Ovary (tissue), 9 donors: ENCODE data around the gene SCIN. TPM values are rescaled to one million over a fixed set of nuclear protein-coding genes. Genes with fewer than 3 reads are reported as not detected.

ENCODE experiments used
- DNase-seq, 5 donors: peaks; one replicate each; pipeline ENCODE4 v3.0.0-alpha.2; 2019 to 2020
- H3K27ac ChIP-seq, 2 donors: fragments of 200-600 bp; one replicate each; pipeline versions ENCODE4 v1.5.1 to v1.8.0; 2019 to 2022
- H3K27me3 ChIP-seq: fragments of 200-600 bp; one replicate; pipeline ENCODE4 v1.8.0; 2022
- H3K36me3 ChIP-seq: fragments of 200-600 bp; sonication (generic); one replicate; pipeline ENCODE4 v1.5.1; 2019
- H3K4me1 ChIP-seq: one replicate; pipeline ENCODE4 v1.8.1; 2013; ENCODE audit warnings: mild to moderate bottlenecking, moderate library complexity; ENCODE audit not compliant: insufficient read depth
- H3K4me3 ChIP-seq: fragments of 200-600 bp; sonication (generic); one replicate; pipeline ENCODE4 v1.5.1; 2017
- H3K9me3 ChIP-seq, 2 donors: fragments of 200-600 bp in 1 of 2; sonication (generic) in 1 of 2; one replicate each; pipeline versions ENCODE4 v1.5.1 to v1.8.1; 2013 to 2019; ENCODE audit warnings: mild to moderate bottlenecking in 1 of 2, moderate library complexity in 1 of 2
- EP300 ChIP-seq: sonication (generic); formaldehyde crosslinking; IDR thresholded peaks from one replicate; pipeline ENCODE4 v1.6.1; 2017; ENCODE audit warnings: antibody characterized with exemption
- POLR2A ChIP-seq: fragments of 450-650 bp; IDR thresholded peaks from one replicate; pipeline ENCODE4 v1.6.1; 2017; ENCODE audit warnings: antibody characterized with exemption, mild to moderate bottlenecking, moderate library complexity
- intact Hi-C, 4 donors: fragments of 100-400 bp; cut with DNase I; formaldehyde crosslinking; loops; one replicate each; pipeline versions ENCODE4 v1.11.0 to v1.15.1; 2022 to 2023
- polyA plus RNA-seq, 2 donors: library from polyadenylated mRNA; stranded (reverse); fragments of 200-250 nt in 1 of 2; fragments of 350-450 nt in 1 of 2; fragmentation: Illumina TruSeq in 1 of 2; extraction: RNeasy Lipid Tissue Mini Kit (QIAGEN cat#74804) in 1 of 2; gene quantifications; one replicate each; pipeline ENCODE4 v1.2.3, GENCODE V29; 2013 to 2014
- small RNA-seq: library from RNA; depleted of rRNA; stranded (forward); fragments of <200 nt; gene quantifications from one replicate; pipeline ENCODE3, GENCODE V24; 2016
- total RNA-seq, 7 donors: library from RNA; depleted of rRNA in 2 of 7; stranded (reverse); fragments of >200 nt in 2 of 7; fragmentation: NEBNext Ultra II Directional in 3 of 7; extraction: Animal tissue kit (Norgen Biotek cat#: 25700) in 3 of 7; gene quantifications; one replicate each; pipeline versions ENCODE4 v1.1.0 to v1.2.4, GENCODE V29; 2016 to 2023
- TF ChIP-seq, protein P1 (sequence below), 3 donors: fragments of 450-650 bp in 2 of 3; fragments of 200-600 bp in 1 of 3; IDR thresholded peaks; one replicate each; pipeline versions ENCODE4 v1.5.1 to v1.8.0; 2016 to 2022; ENCODE audit warnings: antibody characterized with exemption in 3 of 3, mild to moderate bottlenecking in 1 of 3
- donor health status: DM: no; HTN: no; CAD: no; lungs with moderate emphysema.
- donor health status: DM: no; HTN: no; CAD: no.
- donor health status: Bipolar disorder and iron deficiency.
- donor health status: DM: yes; HTN: yes; CAD: no.
- donor health status: DM: no; HTN: no; CAD: no.
- donor health status: DM: yes; HTN: yes; CAD: no.

The SCIN gene
- total and polyA plus RNA-seq, 9 donors = 1.3 to 5.1 (median 2.2) TPM

DNA sequence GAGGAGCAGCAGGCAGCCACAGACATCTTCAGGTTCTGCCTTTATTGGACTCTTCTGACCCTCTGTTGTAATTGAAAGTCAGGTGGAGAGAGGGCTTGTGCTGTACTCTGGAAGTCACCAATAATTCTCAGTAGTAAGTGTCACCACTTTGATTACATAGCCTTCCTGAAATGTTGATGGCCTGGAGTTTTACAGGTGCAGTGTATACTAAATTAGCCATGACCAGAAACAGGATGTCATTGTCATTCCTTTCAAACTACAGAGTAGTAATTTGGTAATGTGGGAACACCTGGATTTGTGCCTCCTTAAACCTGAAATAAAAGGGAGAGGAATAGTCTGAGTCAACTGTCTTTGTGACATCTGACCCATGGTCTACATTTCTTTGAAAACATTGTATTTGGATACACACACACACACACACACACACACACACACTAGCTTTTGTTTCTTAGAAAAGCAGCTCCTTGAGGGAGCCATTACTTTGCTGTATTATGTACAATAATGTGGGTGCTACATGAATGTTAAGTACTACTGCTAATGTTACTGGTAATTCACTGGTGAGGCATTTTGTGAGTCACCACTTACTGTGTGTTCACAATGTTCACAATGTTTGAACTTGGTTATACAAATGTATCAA is 136.5 kb downstream of the SCIN start:
- TF ChIP-seq POLR2A (no peak), EP300 (no peak)
- TF ChIP-seq, protein P1, sequence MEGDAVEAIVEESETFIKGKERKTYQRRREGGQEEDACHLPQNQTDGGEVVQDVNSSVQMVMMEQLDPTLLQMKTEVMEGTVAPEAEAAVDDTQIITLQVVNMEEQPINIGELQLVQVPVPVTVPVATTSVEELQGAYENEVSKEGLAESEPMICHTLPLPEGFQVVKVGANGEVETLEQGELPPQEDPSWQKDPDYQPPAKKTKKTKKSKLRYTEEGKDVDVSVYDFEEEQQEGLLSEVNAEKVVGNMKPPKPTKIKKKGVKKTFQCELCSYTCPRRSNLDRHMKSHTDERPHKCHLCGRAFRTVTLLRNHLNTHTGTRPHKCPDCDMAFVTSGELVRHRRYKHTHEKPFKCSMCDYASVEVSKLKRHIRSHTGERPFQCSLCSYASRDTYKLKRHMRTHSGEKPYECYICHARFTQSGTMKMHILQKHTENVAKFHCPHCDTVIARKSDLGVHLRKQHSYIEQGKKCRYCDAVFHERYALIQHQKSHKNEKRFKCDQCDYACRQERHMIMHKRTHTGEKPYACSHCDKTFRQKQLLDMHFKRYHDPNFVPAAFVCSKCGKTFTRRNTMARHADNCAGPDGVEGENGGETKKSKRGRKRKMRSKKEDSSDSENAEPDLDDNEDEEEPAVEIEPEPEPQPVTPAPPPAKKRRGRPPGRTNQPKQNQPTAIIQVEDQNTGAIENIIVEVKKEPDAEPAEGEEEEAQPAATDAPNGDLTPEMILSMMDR (IDR thresholded peaks at IDR 0.05) = no peak
- Histone ChIP-seq H3K27me3 (no peaks in the 10 kb centered on the region), H3K36me3 (no peaks in the 10 kb centered on the region), H3K9me3 (no peaks in the 10 kb centered on the region), H3K27ac (no peak overlapping the region), H3K4me3 (no peak overlapping the region), H3K4me1 (no peaks in the 10 kb centered on the region)
- no peak for DNase-seq
- intact Hi-C loops = no loop called here

DNA sequence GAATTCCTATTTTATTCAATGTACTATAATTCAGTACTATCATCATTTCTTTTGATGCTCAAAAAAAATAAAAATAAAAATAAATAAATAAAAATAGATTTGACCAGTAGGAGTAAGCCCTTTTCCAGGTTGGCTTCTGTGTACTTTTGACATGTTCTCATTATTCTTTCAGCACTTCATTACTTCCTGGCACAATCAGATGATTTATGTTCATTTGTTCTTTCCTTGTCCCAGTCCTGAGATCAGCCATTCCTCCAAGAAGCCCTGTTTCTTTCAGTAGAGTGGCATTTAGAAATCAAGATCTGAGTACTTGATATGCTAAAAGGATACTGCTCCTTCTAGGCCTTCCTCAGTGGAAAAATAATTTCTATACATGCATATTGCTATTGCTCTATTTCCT is 137.8 kb downstream of the SCIN start:
- H3K4me3 ChIP-seq = no peak overlapping the region
- no peaks in the 10 kb centered on the region for H3K9me3 ChIP-seq
- TF ChIP-seq, protein P1 (IDR thresholded peaks at IDR 0.05) = no peak
- TF ChIP-seq POLR2A = no peak
- no peak for TF ChIP-seq EP300
- DNase-seq = no peak
- no peak overlapping the region for H3K27ac ChIP-seq
- intact Hi-C loops = no loop called here
- no peaks in the 10 kb centered on the region for H3K27me3 ChIP-seq
- no peaks in the 10 kb centered on the region for H3K4me1 ChIP-seq
- H3K36me3 ChIP-seq = no peaks in the 10 kb centered on the region

Small RNA genes lying within 50 kb of the gene (small RNA-seq; reads per million reads assigned to genes)
- gene RF00264 = not detected

Other genes with a start within 250 kb of the SCIN start
- 1 to 10 TPM in 1 of 7 donors, under 1 TPM in 5, not detected in 1; 0.25 to 2.6 (median 0.67) TPM for gene VWDE, start 166.9 kb upstream of the SCIN start, total RNA-seq
- under 1 TPM; 0.08 to 0.19 TPM for gene VWDE, start 166.9 kb upstream of the SCIN start, polyA plus RNA-seq
- gene ARL4A, start 116.9 kb downstream of the SCIN start, total RNA-seq = 10 to 100 TPM in 3 of 7 donors, 1 to 10 TPM in 4; 4.6 to 32.2 (median 9.5) TPM
- 10 to 100 TPM; 17.1 to 22.3 TPM for gene ARL4A, start 116.9 kb downstream of the SCIN start, polyA plus RNA-seq